Measurements from ENCODE around the gene B3GAT3.
"Not testable (repeated sequence)": the region's sequence is repeated elsewhere in the genome, so short reads cannot be mapped to it uniquely, and the experiment has no call there.

Gene B3GAT3

DNA sequence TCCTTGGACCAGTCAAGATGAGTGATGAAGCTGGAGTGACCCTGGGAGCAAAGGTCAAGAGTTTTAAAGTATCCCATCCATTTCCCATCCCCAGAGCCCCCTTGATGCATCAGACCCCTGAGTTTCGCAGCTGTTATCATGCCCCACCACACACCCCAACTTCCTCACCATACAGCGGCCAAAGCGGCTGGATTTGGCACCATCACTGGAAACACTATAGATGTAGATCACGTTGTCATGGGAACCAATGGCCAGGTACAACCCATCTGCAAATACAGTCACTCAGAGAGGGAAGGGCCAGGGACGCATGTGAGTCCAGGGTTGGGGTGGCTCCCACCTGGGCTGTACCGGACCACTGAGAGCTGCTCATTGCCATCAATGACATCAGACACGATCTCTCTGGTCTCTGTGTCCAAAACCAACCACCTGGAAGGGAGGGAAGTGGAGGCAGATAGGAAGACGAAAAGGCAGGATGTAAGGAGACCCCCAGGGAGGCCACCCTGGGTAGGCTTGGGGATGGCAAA, 17.9 kb downstream of the B3GAT3 start:
- DNase-seq (ENCODE audit: low spot score) = no peak

DNA sequence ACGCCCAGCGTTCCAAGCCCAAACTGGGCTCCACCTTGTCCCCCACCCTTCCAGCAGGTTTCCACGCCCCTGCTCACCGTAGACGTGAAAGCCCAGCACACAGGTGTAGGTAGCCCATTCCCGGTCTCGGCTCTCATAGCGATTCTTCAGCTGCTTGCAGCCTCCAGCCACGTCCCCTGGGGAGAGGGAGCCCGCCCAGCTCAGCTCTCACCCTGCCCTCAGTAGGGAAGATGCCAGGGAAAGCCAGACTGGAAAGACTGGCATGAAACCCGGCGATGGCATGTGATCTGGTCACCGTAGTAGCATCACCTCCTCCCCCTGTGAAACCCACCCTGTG, 18.7 kb downstream of the B3GAT3 start:
- no peak for DNase-seq (ENCODE audit: low spot score)

- DNase-seq (ENCODE audit: low spot score) = peak; percentile 84
Measured at GRCh38 chr11:62602141-62603071, 19.4 kb downstream of the B3GAT3 start.

DNA sequence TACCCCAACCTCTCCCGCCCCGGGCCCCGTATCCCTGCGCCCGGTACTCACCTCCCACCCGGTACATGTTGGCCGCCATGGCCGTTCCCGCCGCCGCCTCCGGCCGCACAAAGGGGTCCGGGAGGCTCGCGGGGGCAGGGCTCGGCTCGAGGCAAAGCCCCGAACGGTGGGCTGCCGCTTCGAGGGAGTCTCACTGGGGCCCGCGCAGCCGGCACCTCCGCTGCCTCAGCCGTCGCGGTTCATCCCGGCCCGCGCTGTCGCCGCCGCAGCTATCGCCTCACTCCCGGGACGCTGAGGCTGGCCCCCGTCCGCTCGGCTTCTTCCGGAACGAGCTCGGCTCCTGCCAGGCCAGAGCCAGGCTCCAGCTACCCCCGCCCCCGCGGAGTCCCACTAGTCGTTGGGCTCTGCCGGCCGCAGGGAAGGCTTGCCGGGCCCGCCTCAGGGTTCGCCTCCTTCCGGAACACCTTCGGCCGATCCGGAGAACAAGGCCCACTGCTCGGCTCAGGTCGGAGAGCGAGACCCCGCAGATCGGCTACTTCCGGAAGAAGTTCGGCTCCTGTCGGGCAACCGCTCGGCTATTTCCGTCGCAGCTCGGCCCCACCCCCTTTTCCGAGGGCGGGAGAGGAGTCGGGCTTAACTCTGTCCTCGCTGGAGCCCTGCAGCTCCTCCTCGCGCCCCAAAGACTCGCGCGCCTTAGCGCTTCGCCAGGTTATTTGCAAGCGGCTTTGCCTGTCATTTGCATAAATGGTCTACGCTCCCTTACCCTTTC, 20.2 kb downstream of the B3GAT3 start, which contains the start of gene MTA2:
TSS of gene MTA2 (minus strand) at position 494 of the 769 bp plus-strand sequence. CDS start at position 79, 415 bp downstream.
- DNase-seq (ENCODE audit: low spot score) = peak; percentile 96

GRCh38 chr11:62601122-62601371, 20.7 kb downstream of the B3GAT3 start:
- peak; percentile 54 for DNase-seq (ENCODE audit: low spot score)

GRCh38 chr11:62600367-62601121, 21.2 kb downstream of the B3GAT3 start:
- DNase-seq (ENCODE audit: low spot score) = no peak

DNA sequence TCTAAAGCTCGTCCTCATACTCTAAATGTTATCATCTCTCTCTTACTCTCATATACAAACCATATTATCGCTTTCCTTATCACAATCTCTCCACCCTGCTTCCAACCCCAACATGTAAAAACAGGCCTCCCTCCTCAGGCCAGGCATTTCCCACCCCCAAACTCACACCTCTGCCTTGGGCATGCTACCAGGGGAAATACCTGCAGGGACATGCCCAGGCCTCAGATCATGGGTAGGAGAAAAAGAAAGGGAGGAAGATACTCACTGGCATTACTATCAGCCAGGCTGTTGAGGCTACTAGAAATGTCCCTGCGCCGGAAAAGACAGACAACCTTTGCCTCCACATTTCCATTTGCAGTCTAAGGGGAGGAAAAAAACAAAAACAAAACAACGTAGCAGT, 21.9 kb downstream of the B3GAT3 start:
- DNase-seq (ENCODE audit: low spot score) = no peak

DNA sequence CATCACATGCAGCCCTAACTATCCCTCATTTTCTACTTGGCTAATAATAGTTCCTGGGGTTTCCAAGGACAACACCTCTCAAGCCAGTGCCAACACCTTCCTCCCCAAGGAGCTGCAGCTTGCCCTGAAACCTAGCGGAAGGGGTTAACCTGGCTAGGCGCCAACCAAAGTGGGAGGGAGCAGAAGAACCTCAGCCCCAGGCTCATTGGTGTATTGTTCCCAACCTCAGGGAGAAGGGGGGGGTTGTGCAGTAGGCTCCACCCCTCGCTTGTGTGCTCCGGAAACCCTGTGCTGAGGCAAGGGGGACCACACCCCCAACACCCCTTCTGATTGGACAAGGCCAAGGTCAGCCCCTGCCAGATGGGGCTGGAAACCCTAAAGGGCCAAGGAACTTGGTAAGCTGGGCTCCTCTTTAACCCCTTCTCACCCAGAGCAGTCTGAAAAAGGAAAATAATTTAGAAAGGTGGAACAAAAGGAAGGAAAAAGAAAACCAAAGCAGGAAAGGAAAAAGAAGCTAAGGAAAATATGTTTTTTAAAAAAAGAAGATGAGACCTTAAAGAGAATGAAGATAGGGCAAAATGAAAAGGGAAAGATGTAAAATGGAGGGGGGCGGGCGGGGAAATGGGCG, 22.6 kb downstream of the B3GAT3 start:
- DNase-seq (ENCODE audit: low spot score) = peak; percentile 97

- no peak for DNase-seq (ENCODE audit: low spot score)
Measured at GRCh38 chr11:62595124-62595523, 26.7 kb downstream of the B3GAT3 start.

- DNase-seq (ENCODE audit: low spot score) = peak; percentile 87
Measured at GRCh38 chr11:62593434-62594044, 28.2 kb downstream of the B3GAT3 start.

DNA sequence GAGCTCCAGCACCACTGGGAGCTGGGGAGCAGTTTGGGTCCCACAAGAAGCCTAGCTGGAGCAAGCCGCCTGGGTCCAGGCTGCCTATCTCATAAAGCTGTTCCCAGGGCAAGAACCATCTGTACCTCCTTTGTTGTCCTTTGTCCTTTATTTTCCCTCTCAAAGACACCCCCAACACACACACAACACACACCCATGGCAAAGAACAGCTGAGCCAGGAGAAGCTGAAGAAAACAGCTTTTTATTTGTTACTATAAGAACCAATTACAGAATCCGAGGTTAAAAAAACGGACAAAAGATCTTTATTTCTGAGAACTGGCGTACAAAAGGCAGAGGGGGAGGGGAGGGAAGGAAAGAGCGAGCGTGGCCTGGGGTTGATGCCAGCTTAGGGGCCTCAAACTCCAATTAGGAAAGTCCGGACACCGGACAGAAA, 28.8 kb downstream of the B3GAT3 start:
- DNase-seq (ENCODE audit: low spot score) = peak; percentile 76

- DNase-seq (ENCODE audit: low spot score) = no peak
Measured at GRCh38 chr11:62592146-62592815, 29.5 kb downstream of the B3GAT3 start.

GRCh38 chr11:62591448-62592145, 30.2 kb downstream of the B3GAT3 start, which contains the start of gene TUT1:
Gene TUT1 (minus strand): TSS chr11:62591523. CDS start chr11:62591485, 38 bp downstream.
- peak; percentile 100 for DNase-seq (ENCODE audit: low spot score)

DNA sequence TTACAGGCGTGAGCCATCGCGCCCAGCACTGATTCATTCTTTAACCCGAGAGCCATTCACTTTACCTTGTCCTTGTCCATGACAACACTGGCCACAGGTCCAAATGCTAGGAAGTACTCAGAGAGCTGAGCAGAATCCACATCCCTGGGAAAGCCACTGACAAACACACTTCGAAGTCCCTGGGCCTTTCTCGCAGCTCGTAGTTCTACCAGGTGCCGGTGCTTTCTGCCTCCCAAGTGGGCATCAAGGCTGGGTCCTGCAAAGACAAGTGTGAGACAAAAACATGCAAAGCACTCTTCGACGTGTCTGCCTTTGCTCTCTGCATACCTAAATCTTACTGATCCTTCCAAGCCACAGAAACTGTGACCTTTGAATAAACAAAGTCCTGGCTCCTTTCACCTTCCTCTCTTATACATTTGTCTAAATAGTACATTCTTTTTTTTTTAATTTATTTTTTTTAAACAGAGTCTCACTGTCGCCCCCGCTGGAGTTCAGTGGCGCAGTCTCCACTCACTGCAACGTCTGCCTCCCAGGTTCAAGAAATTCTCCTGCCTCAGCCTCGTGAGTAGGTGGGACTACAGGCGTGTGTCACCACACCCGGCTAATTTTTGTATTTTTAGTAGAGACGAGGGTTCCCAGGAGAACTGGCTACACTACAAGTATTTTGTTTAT, 32.7 kb downstream of the B3GAT3 start:
- no peak for DNase-seq (ENCODE audit: low spot score)

DNA sequence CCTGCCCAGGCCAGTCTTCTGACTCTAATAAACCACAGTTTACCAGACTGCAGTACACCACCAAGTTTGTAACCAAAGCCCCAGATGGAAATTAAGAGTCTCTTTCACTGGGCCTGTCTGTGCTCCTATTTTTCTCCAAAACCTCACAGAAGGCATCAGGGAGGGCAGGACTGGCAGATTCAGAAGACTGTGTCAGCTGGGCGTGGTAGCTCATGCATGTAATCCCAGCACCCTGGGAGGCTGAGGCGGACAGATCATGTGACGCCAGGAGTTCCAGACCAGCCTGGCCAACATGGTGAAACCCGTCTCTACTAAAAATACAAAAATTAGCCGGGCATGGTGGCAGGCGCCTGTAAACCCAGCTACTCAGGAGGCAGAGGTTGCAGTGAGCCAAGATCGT, 36.4 kb downstream of the B3GAT3 start:
- not testable (repeated sequence) for DNase-seq (ENCODE audit: low spot score)

DNA sequence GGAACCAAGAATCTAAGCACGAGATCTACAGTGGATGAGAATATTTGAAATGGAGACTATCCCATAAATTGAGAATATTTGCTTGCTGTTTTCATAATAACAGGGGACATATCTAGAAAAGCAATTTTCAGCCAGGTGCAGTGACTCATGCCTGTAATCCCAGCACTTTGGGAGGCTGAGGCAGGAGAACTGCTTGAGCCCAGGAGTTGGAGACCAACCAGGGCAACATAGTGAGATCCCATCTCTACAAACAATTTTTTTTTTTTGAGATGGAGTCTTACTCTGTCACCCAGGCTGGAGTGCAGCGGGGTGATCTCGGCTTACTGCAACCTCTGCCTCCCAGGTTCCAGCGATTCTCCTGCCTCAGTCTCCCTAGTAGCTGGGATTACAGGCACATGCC, 40.1 kb downstream of the B3GAT3 start:
- DNase-seq (ENCODE audit: low spot score) = not testable (repeated sequence)

- DNase-seq (ENCODE audit: low spot score) = no peak
Measured at GRCh38 chr11:62580959-62581715, 40.6 kb downstream of the B3GAT3 start.

DNA sequence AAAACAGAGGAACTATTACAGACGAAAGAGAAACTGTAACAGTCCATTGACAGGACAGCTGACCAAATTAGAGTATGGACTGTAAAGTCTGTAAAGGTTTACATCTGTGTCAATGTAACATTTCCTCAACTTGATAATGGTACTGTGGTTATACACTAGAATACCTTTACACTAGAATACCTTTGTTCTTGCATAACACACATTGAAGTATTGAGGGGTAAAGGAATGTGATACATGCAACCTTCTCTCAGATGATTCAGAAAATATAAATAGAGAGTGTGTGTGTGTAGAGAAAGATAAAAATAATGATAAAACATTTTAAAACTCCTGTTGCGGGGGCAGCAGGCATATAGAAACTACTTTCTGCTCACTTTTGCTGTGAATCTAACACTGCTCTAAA, 42.5 kb downstream of the B3GAT3 start:
- no peak for DNase-seq (ENCODE audit: low spot score)

DNA sequence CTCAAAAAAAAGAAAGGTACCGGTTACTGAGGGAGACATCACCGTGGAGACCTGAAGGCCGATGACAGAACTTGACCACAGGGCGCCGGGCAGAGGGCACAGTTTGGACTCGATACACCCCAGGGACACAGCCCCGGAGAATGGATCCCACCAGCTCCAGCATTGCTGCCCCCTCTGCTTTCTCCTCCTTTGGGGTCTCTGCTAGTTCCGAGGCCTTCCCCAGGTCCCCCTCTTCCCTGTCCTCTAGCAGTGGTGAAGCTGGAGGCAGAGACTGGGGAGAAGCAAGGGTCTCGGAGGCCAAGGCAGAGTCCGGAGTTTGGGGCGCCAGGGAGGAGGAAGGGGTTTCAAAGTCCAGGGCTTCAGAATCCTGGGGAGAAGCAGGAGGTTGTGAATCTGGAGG, 43.2 kb downstream of the B3GAT3 start:
- DNase-seq (ENCODE audit: low spot score) = no peak

All from Ammon's horn (tissue), 1 donor.